Smooth muscle cell of the brain vasculature (primary cell): ENCODE results near the gene STX11.
"Not testable (repeated sequence)": the region's sequence is repeated elsewhere in the genome, so short reads cannot be mapped to it uniquely, and the experiment has no call there.

ENCODE experiments used
- DNase-seq: peaks from one replicate; pipeline ENCODE4 v3.0.0-alpha.2; 2012; ENCODE audit warnings: low read depth, low spot score

STX11 gene

DNA sequence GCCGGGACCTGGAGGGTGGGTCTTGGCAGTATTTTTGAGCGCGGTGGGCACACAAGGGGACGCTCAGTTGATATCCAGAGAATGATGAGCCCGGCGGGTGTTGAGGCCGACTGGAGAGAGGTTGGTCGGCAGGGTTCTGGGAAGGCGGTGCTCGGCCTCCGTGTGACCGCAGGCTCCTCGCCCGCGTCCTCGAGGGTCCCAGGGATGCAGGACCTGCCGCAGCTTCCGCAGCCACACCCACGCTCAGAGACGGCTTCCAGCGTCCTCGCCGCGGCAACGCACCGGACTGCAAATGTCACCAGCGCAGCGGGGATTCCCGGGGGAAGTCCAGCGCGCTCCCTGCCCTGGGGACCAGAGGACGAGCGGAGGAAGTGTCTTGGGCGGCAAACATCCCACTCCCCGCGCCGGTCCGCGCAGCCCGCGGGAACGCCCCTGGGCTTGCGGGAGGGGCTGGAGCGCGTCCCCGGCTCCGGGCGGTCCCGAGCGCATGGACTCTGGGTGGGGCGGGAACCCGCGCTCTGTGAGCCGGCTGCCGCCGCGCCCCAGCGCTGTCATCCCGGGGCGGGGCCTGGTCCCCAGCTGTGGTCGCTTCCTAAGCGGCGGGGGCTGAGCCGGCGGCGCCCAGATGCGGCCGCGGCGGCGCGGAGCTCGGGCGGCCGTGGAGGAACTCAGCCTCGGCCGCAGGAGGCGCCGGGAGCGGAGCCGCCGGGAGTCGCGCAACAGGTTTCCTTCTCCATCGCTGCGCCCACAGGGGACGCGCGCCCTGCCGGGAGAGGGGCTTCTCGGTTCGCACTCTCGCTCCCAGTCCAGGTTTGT is at the start of gene STX11:
Gene STX11, plus strand, starts transcription at position 624 of the 816 bp plus-strand sequence. CDS start 36,111 bp downstream, outside the sequence.
- no peak for DNase-seq

DNA sequence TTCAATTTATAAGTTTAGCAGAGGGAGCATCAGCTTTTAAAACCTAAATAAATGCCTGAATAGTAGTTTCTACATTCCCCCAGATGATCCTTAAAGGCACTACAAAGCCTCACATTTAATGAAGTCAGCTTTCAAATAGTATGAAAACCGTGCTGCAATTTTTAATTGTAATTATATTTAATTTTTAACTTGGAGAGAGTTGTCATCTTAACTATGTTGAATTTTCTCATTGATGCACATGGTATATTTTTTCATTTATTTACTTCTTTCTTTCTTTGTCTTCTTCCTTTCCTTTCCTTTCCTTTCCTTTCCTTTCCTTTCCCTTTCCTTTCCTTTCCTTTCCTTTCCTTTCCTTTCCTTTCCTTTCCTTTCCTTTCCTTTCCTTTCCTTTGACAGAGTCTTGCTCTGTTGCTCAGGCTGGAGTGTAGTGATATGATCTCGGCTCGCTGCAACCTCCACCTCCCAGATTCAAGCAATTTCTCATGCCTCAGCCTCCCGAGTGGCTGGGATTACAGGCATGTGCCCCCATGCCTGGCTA is 47.2 kb upstream of the STX11 start:
- DNase-seq = no peak

DNA sequence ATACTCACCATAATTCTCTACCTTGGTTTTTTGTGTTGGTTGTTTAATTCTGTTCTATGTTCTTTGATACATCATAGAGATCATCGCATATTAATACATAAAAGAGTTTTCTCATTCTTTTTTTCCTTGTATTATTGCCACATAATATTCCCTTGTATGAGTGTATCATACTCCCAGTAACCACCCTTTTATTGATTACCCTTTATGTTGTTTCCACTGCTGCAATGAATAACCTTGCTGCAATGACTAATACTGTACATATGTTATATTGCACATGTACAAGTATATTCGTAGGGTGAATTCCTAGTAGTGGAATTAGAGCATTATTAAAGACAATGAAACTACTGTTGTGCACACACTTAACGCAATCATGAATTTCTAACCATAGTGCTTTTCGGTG is 45.8 kb upstream of the STX11 start:
- no peak for DNase-seq

DNA sequence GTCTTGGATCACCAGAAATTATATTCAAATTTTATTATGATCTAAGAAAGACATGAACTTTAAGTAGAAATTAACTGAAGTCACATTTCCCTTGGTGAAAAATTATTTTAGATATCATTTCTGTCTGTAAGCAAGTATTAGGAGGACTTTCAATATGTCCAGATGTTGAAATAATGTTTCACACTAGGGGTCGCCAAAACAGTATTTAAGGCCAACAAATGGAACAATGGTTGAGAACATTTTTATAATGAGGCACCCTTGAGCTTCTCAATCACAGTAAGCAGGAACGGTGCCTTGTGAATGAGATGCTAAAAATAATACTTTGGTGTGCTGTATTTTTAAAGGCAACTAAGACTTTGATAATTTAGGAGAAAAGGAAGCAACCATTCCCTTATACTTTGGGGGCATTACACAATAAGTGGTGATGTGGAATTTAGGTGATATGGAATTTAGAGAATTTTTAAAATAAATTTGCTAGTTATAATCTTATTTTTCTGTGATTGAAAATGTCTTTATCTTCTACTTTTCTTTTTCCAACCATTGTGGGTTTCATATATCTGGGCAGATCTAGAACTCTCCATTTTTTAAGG is 45.3 kb upstream of the STX11 start:
- DNase-seq = peak; percentile 73

DNA sequence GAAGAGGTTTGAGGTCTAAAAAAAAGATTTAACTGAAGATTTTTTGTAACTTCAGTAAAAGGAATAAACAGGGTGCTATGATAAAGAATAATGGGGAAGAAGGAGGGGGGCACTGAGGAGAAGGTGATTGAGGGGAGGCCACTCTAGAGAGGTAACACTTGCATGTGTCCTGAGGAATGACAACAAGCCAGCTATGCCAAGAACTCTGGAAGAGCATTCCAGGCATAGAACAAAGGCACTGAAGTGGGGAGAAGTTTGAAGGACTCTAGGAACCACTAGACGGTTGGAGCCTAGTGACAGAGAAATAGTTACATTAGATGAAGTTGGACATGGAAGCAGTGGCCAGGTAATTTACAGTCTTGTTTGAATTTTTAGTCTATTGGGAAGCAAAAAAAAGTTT is 44.1 kb upstream of the STX11 start:
- no peak for DNase-seq

DNA sequence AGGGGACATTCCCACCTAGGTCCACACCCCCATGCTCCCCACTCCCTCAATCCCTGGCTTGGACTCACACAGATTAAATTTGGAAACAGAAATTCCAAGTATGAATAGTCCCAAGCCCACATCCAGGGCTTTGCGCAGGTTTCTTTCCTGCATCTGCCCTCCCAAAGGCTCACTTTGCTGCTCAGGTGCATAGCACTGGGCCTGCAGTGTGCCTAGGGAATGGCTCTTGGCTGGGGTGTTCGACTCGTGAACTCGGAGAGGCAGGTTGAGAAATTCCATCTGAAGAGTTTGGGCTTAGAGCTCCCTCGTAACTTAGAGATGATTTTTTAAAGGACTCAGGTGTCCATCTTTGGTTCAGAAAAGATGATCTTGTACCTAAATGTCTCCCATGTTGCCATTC is 40.1 kb upstream of the STX11 start:
- no peak for DNase-seq

DNA sequence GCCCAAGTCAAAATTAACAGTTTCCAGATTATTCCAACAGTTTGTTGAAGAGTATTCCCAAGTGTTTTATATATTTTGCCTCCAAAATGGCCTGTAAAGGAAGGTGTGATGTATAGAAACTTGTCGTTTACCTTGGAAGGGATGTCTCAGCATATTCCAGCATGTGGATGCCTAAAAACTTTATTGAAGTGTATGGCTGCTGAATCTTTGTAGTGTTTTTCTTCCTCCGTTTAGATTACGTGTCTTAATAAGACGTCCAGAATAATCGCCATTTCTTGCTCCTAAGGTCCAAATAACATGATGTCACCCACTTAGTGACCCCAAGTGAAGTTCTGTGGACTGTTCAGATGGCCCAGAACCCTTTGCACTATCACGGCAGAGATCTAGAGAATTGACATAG is 37.0 kb upstream of the STX11 start:
- DNase-seq = no peak

DNA sequence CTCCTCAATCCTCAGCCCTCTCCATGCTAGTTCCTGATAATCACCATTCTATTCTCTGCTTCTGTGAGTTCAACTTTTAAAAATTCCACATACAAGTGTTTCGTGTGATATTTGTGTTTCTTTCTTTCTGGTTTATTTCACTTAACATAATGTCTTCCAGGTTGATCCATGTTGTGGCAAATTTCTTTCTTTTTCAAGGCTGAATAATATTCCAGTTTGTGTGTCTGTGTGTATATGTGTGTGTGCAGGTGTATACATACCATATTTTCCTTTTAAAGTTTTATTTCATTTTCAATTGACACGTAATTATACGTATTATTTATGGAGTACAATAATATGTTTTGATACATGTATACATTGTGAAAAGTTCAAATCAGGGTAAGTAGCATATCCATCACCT is 35.1 kb upstream of the STX11 start:
- DNase-seq = no peak

DNA sequence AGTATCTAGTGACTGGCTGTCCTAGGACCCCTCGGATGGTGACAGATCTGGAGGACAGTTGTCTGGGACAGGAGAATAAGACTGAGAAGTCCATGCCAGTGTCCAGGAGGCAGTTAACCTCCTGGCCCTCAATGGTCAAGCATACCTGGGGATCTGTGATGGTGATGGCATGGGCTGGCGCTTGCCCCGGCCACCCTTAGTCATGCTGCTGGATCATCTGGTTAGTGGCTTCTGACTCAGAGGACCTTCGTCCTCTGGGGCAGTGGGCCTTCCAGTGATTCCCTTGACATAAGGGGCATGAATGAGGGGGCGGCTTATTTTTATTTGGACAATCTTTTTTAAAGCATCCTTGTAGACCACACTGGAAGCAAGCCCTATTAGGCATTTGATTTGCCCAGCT is 30.9 kb upstream of the STX11 start:
- DNase-seq = no peak

DNA sequence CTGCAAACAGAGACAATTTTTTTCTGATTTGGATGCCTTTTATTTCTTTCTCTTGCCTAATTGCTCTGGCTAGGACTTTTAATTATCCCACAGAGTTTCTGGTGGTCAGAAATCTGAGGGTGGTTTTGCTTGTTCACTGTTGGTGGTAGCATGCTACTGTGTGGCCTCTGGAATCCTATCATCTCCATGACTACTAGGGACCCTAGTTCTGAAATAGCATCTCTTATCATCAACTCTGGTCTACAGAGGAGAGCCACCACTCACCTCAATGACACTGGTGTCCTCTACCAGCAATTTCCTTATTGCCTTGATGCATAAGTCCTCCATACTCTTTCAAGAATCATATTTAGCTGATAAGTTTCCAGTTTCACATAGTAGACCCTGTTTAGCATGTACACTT is 27.5 kb upstream of the STX11 start:
- DNase-seq = no peak

DNA sequence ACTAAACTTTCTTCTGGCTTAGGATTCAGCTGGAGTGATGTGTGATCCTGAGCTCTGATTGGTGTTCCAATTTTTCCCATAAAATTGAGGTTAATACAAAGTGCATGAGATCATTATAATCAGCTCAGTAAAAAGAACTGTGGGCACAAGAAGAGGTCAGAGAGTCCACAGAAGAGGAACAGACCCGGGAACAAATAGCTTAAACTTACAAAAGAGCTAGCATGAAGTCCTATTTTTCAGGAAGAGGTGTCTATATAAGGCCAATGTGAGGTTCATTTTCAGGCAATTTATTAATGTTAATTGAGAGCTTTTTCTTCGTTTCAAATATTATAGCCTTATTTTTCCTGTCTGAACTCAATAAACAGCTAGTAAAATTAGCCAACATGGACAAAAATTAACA is 26.9 kb upstream of the STX11 start:
- DNase-seq = no peak

DNA sequence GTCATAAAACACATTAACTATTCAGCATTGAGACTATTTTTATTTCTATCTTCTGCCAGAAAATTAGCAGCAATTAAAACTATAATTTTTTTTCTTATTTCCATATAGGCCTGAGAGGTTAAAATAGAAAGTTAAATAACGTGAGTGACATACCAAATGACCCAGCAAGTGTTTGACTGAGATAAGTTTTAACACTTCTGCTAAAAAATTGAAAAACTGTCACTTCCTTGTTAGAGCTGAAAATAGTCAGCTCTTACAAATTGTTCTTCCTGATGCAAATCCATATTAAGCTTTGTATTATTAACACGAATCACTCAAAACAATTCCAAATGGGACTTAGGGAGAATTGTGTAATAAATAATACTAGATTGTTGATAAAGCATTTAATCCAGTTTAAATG is 26.5 kb upstream of the STX11 start:
- no peak for DNase-seq

DNA sequence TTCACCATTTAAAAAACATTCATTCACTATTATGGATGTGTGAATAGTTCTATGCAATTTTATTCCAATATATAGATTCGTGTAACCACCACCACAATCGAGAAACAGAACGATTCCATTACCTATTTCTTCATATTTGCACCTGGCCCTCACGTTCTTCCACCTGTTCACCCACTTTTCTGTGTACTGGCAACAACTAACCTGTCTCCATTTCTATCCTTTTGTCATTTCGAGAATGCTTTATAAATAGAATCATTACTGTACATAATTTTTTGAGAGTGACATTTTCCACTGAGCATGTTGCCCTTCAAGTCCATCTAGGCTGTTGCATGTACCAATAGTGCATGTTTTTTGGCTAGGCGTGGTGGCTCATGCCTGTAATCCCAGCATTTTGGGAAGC is 23.2 kb upstream of the STX11 start:
- no peak for DNase-seq

DNA sequence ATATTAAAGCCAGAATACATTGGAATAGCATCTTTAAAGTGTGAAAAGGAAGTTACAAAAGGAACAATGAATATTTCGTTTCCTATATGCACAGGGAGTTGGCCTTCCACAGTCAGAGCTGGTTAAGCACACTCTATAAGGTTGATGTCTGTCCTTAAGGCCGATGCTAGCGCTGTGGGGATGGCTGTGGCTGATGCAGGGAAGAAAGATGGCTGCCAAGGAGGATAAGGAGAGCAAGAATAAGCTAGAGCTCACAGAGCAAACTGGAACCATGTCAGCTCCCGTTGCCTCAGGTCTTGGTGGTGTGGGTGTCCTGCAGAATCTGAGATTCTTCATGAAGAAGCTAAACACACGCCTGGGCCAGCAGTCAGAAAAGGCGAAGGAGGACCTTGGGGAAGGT is 20.8 kb upstream of the STX11 start:
- no peak for DNase-seq

DNA sequence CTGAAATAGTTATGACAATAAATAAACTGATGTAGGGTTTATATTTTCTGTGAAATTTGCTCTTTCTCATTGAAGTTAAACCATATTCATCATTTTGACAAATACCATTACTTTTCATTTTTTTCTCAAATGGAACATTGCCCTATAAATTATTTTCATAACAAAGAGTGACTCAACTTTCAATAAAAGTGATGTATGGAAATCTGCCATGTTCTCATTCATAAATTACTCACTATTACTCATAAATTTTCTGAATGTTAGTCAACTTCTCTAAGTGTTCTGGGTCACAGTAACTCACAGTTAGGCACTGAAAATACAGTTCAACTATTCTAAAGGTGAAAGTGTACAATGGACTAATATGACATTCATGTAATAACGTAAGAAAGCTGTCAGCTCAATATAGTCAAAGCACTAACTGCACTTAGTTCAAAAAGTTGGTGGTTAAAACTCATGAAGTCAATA is 19.0 kb upstream of the STX11 start:
- no peak for DNase-seq

DNA sequence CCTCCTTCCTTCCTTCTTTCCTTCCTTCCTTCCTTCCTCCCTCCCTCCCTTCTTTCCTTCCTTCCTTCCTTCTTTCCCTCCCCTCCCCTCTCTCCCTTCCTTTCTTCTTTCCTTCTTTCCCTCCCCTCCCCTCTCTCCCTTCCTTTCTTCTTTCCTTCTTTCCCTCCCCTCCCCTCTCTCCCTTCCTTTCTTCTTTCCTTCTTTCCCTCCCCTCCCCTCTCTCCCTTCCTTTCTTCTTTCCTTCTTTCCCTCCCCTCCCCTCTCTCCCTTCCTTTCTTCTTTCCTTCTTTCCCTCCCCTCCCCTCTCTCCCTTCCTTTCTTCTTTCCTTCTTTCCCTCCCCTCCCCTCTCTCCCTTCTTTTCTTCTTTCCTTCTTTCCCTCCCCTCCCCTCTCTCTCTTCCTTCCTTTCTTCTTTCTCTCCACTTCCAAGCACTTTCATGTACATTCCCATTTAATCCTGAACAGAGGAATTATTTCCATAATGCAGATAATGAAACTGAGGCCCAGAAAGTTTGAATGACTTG is 18.1 kb upstream of the STX11 start:
- not testable (repeated sequence) for DNase-seq

DNA sequence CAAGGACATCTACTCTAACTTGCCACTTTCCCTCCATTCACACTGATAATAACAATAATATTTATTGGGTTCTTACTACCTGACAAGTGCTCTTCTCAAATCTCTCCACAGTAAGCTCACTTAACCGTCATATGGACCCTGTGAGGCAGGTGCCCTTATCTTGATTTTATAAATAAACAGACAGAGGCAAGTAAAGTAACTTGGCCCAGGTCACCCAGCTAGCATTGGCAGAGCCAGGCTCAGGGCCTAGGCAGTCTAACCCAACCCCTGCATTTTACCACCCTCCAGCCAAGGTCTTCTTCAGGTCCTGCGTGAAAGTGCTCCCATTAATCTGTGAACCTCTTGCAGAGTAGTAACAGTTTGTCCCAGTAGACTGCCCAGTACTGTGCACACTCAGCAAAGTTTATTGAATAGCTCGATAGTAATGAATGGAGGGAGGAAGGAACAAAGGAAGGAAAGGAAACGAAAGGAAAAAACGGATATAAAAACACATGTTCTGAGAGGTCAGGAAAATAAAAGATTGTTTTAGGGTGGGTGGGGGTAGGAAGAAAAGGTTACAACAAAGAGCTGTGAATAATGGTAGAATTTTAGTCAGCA is 17.0 kb upstream of the STX11 start:
- no peak for DNase-seq

DNA sequence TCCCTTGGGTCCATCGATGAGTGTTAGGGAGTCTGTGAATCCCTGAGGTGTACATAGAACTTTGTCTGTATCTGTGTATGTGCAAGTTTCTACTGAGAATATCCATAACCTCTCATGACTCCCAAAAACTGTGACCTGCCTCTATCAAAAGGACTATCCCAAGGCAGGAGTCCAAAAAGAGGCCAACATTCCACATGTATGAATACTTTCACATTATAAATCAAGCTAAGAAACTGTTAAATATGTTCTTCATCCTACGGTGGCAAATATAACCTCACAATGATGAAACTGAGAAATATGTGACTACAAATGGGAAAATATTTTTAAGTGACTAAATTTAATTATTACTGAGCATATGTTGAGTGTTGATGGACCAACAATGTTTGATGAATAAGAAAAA is 16.1 kb upstream of the STX11 start:
- DNase-seq = no peak

DNA sequence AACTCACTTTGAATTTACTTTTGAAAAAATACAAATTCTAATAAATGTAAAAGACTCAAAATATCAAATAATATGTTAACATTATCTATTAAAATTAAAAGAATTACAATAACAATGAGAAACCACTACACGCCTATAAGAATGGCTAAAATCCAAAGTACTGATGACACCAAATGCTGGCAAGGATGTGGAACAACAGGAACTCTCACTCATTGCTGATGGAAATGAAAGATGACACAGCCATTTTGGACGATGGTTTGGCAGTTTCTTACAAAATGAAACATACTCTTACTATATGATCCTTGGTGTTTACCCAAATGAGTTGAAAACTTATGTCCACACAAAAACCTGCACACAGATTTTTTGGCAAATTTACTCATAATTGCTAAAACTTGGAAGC is 15.6 kb upstream of the STX11 start:
- DNase-seq = no peak

DNA sequence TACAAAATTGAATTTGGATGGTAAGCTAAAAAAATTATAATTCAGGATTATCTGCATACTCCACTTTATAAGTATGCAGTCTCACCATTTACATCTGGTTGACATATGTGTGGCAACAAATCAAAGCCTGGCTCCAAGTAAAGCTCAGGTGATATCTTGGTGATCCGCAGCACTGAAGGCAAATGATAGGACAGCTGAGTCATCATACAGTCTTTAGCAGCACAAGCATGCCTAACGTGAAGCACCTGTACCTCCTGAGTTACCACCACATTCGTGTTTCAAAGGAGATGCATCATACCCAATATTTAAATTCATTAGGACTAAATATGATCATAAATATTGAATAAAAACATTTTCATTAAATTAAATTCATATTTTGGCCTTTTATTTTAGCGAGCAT is 11.8 kb upstream of the STX11 start:
- no peak for DNase-seq

DNA sequence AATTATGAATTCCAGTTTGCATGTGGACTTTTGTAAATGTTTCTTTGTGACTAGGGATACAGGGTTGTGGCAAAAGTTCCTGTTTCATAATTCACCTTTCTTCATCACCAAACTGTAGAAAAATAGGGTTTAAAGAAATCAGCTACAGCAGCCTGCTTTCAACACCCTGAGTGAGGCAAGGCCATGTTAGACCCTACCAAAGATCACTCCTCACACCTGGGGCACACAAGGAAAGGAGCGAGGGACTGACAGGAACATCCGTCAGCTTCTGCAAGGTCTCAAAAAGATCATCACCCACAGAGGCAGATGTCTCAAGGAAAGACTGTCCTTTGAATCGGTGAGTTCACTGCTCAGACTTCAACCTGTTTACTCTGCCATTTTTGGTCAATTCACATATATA is 10.5 kb upstream of the STX11 start:
- no peak for DNase-seq

DNA sequence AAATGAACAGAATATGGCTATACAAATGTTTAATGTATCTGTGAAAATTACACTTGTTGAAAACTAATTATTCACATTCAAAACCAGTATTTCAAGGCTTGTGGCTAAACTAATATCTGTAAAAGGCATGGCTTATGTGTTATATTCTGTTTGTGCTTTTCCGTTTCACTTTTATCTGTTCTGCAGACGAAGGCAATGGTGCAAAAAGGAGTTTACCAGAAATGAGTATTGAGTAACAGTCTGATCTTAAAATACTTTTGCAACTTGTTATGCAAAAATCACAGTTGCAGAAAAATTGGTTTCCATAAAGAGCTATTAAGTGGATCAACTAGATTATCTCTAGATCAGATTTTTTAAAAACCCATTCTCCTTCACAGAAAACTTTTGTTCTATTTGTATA is 9.4 kb upstream of the STX11 start:
- no peak for DNase-seq

DNA sequence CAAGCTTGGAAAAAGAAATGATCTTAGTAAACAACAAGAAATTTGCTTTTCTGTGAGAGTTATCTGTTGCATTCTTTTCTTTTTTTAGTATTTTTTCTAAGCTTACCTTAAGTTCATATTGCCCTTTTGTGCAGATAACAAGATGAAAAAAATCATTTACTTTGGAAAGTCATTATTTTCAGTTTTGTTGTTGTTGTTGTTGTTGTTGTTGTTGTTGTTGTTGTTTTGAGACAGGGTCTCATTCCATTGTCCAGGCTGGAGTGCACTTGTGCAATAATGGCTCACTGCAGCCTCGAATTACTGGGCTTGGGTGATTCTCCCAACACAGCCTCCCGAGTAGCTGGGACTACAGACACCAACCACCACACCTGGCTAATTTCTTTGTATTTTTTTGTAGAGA is 8.8 kb upstream of the STX11 start:
- no peak for DNase-seq
